OCI-LY7 (cell line): ENCODE measurements around the gene SRGAP1. TPM values are rescaled to one million over a fixed set of nuclear protein-coding genes. Genes with fewer than 3 reads are reported as not detected.

Source experiments
- BruUV-seq: library from RNA; stranded (reverse); fragments of 400-500 nt; replicated peaks from 2 replicates; lab custom pipeline; 2021; lab: Mats Ljungman, UMichigan
- CTCF ChIA-PET: fragments of 300-600 bp; sonication (Branson Sonifier 250); formaldehyde crosslinking; loops from one replicate; lab custom pipeline; 2022; ENCODE audit warnings: antibody characterized with exemption; ENCODE audit not compliant: unreplicated experiment; lab: Charles Lee
- POLR2A ChIA-PET: fragments of 300-600 bp; sonication (Branson Sonifier 250); formaldehyde crosslinking; loops from one replicate; lab custom pipeline; 2022; ENCODE audit warnings: antibody characterized with exemption; lab: Charles Lee
- DNase-seq: peaks from one replicate; pipeline ENCODE4 v3.0.0-alpha.2; 2015; ENCODE audit warnings: low spot score
- H2AFZ ChIP-seq: fragments of 200-600 bp; sonication (generic), shearing (Covaris generic); 2 replicates; pipeline ENCODE4 v1.6.1; 2014; ENCODE audit warnings: mild to moderate bottlenecking, antibody characterized with exemption, low read length, moderate library complexity
- H3K27ac ChIP-seq: fragments of 200-600 bp; sonication (generic); 2 replicates; pipeline ENCODE4 v1.5.1; 2014; ENCODE audit warnings: mixed run types, low read depth, mild to moderate bottlenecking, moderate library complexity, low read length, inconsistent platforms; ENCODE audit not compliant: poor library complexity, severe bottlenecking
- H3K36me3 ChIP-seq: fragments of 200-600 bp; sonication (generic); 2 replicates; pipeline ENCODE4 v1.6.1; 2014; ENCODE audit warnings: mild to moderate bottlenecking, antibody characterized with exemption, low read length, moderate library complexity, mixed read lengths; ENCODE audit not compliant: insufficient read depth
- H3K4me1 ChIP-seq: fragments of 200-600 bp; sonication (generic); 2 replicates; pipeline ENCODE4 v1.5.1; 2014; ENCODE audit warnings: mild to moderate bottlenecking, low read length; ENCODE audit not compliant: insufficient read depth, poor library complexity, severe bottlenecking
- H3K4me2 ChIP-seq: fragments of 200-600 bp; sonication (generic); 2 replicates; pipeline ENCODE4 v1.6.1; 2014; ENCODE audit warnings: mild to moderate bottlenecking, low read length
- H3K4me3 ChIP-seq: fragments of 200-600 bp; sonication (generic); 2 replicates; pipeline ENCODE4 v1.5.1; 2014; ENCODE audit warnings: mild to moderate bottlenecking, low read depth, low read length; ENCODE audit not compliant: poor library complexity, severe bottlenecking
- H3K79me2 ChIP-seq: fragments of 200-600 bp; sonication (generic); 2 replicates; pipeline ENCODE4 v1.6.1; 2016; ENCODE audit warnings: low read depth, mild to moderate bottlenecking, low read length, moderate library complexity, mixed read lengths; ENCODE audit not compliant: insufficient read depth
- H3K9me2 ChIP-seq: fragments of 200-600 bp; sonication (generic); 2 replicates; pipeline ENCODE4 v1.6.1; 2016; ENCODE audit warnings: mild to moderate bottlenecking, low read length, mixed read lengths; ENCODE audit not compliant: insufficient read depth
- H3K9me3 ChIP-seq: fragments of 200-600 bp; sonication (generic); 2 replicates; pipeline ENCODE4 v1.6.1; 2014; ENCODE audit warnings: mild to moderate bottlenecking, mixed run types, low read length, mixed read lengths
- H4K20me1 ChIP-seq: fragments of 200-600 bp; sonication (generic); 2 replicates; pipeline ENCODE4 v1.6.1; 2014; ENCODE audit warnings: mild to moderate bottlenecking, antibody characterized with exemption, low read length, moderate library complexity, mixed read lengths; ENCODE audit not compliant: insufficient read depth
- CTCF ChIP-seq: fragments of 200-600 bp; sonication (generic); conservative IDR thresholded peaks from 2 replicates; pipeline ENCODE4 v1.5.1; 2014; ENCODE audit warnings: mild to moderate bottlenecking, antibody characterized with exemption, low read length, moderate library complexity, mixed read lengths
- EZH2phosphoT487 ChIP-seq: fragments of 200-600 bp; sonication (generic); IDR thresholded peaks from 2 replicates; pipeline ENCODE4 v1.6.1; 2018; ENCODE audit warnings: low read depth, borderline replicate concordance, mild to moderate bottlenecking, mixed run types, antibody characterized with exemption, low read length, moderate library complexity, mixed read lengths
- intact Hi-C: fragments of 100-400 bp; cut with micrococcal nuclease; formaldehyde crosslinking; loops from one replicate; pipeline ENCODE4 v1.10.0; 2022; ENCODE audit not compliant: unreplicated experiment
- total RNA-seq, 2 experiments: library from RNA; depleted of rRNA in 1 of 2; stranded (reverse); fragments of >200 nt in 1 of 2; shearing (Covaris generic) in 1 of 2; gene quantifications; 2 replicates each; pipeline ENCODE4 v1.2.3, GENCODE V29; 2014 to 2022

Gene SRGAP1
- total RNA-seq, 2 experiments from 2014 or later, result 0.06 TPM; not detected in 1

- no peak for DNase-seq
- BruUV-seq, result no TSS peak
- H3K27ac ChIP-seq, result no peak overlapping the region
- intact Hi-C loops, result no loop called here
- ChIA-PET CTCF (no interaction called here), POLR2A (interaction anchor here (0.7 kb wide), 1 partner anchor 624 kb away, joined by 3 read pairs; no protein-coding TSS in a partner anchor)
- no peaks in the 10 kb centered on the region for H3K36me3 ChIP-seq
- TF ChIP-seq EZH2phosphoT487, result no peak
- TF ChIP-seq CTCF, result no peak
- no peaks in the 10 kb centered on the region for H4K20me1 ChIP-seq
- no peaks in the 10 kb centered on the region for H3K79me2 ChIP-seq
- H3K4me2 ChIP-seq, result no peak overlapping the region
- H3K9me2 ChIP-seq, result no peaks in the 10 kb centered on the region
- H2AFZ ChIP-seq, result no peak overlapping the region
- no peaks in the 10 kb centered on the region for H3K4me1 ChIP-seq
- no peak overlapping the region for H3K4me3 ChIP-seq
- H3K9me3 ChIP-seq, result no peaks in the 10 kb centered on the region
Observed at GRCh38 chr12:63906876-63907275, 62.4 kb downstream of the SRGAP1 start.

- no peak overlapping the region for H3K27ac ChIP-seq
- no peak overlapping the region for H3K4me2 ChIP-seq
- H3K36me3 ChIP-seq, result no peaks in the 10 kb centered on the region
- POLR2A ChIA-PET, result interaction anchor here (0.6 kb wide), 1 partner anchor 311 kb away, joined by 4 read pairs; no protein-coding TSS in a partner anchor
- no peak overlapping the region for H2AFZ ChIP-seq
- H3K9me3 ChIP-seq, result no peaks in the 10 kb centered on the region
- H4K20me1 ChIP-seq, result no peaks in the 10 kb centered on the region
- no peaks in the 10 kb centered on the region for H3K4me1 ChIP-seq
- no peak for DNase-seq
- no peak for TF ChIP-seq EZH2phosphoT487
- no peak for TF ChIP-seq CTCF
- H3K9me2 ChIP-seq, result no peaks in the 10 kb centered on the region
- BruUV-seq, result no TSS peak
- no peaks in the 10 kb centered on the region for H3K79me2 ChIP-seq
- intact Hi-C loops, result no loop called here
- no peak overlapping the region for H3K4me3 ChIP-seq
- CTCF ChIA-PET, result no interaction called here
Observed at GRCh38 chr12:63907561-63907960, 63.1 kb downstream of the SRGAP1 start.

GRCh38 chr12:63909746-63910145 lies 65.2 kb downstream of the SRGAP1 start:
- Histone ChIP-seq H3K79me2 (no peaks in the 10 kb centered on the region), H2AFZ (no peak overlapping the region), H3K27ac (no peak overlapping the region), H3K4me3 (no peak overlapping the region), H3K9me3 (no peaks in the 10 kb centered on the region), H3K4me1 (no peaks in the 10 kb centered on the region), H3K4me2 (no peak overlapping the region), H3K36me3 (no peaks in the 10 kb centered on the region), H3K9me2 (no peaks in the 10 kb centered on the region), H4K20me1 (no peaks in the 10 kb centered on the region)
- POLR2A ChIA-PET, result no interaction called here
- TF ChIP-seq CTCF (no peak), EZH2phosphoT487 (no peak)
- CTCF ChIA-PET, result no interaction called here
- BruUV-seq, result no TSS peak
- no peak for DNase-seq
- intact Hi-C loops, result no loop called here
